VCaP (cell line): ENCODE measurements around the gene DDX60.
"Not testable (repeated sequence)": the region's sequence is repeated elsewhere in the genome, so short reads cannot be mapped to it uniquely, and the experiment has no call there.

Source experiments
- H3K27ac ChIP-seq: fragments of 450-650 bp; 2 replicates; pipeline ENCODE4 v1.5.1; 2017
- CTCF ChIP-seq: fragments of 450-650 bp; conservative IDR thresholded peaks from 2 replicates; pipeline ENCODE4 v1.5.1; 2017; ENCODE audit warnings: mild to moderate bottlenecking, moderate library complexity

DDX60 gene

DNA sequence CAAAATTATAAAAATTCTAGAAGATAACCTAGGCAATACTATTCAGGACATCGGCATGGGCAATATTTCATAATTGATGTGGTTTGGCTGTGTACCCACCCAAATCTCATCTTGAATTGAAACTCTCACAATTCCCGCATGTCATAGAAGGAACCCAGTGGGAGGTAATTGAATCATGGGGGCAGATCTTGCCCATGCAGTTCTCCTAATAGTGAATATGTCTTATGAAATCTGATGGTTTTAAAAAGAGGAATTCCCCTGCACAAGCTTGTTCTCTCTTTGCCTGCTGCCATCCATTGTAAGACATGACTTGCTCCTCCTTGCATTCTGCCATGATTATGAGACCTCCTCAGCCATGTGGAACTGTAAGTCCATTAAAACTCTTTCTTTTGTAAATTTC lies 77.7 kb downstream of the DDX60 start:
- TF ChIP-seq CTCF: no peak
- no peak overlapping the region for H3K27ac ChIP-seq

- H3K27ac ChIP-seq: no peak overlapping the region
- no peak for TF ChIP-seq CTCF
Measured at GRCh38 chr4:168221301-168221700, 97.3 kb downstream of the DDX60 start.

GRCh38 chr4:168220893-168221292 lies 97.7 kb downstream of the DDX60 start:
- no peak for TF ChIP-seq CTCF
- H3K27ac ChIP-seq: no peak overlapping the region

DNA sequence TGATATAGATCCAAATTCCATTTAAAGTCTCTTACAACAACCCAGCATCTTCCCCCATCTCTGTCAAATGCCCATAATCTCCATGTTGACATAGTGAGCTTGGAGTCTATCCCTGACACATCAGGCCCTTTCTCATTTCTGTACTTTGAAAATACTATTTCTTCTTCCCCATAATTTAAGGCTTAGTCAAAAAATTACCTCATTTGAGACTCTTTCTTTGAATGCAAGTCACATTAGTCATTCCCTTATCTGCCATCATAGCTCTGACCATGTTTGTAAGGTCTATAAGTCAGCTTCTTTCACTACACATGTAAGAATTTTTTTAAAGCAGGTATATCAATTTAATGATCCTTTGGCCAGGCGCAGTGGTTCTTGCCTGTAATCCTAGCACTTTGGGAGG lies 99.9 kb downstream of the DDX60 start:
- no peak for TF ChIP-seq CTCF
- H3K27ac ChIP-seq: no peak overlapping the region

DNA sequence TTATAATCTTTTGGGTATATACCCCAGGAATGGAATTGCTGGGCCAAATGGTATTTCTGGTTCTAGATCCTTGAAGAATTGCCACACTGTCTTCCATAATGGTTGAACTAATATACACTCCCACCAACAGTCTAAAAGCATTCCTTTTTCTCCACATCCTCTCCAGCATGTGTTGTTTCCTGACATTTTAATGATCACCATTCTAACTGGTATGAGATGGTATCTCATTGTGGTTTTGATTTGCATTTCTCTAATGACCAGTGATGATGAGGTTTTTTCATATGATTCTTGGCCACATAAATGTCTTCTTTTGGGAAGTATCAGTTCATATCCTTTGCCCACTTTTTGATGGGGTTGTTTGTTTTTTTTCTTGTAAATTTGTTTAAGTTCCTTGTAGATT lies 105.0 kb downstream of the DDX60 start:
- not testable (repeated sequence) for H3K27ac ChIP-seq

- no peak overlapping the region for H3K27ac ChIP-seq
- no peak for TF ChIP-seq CTCF
Measured at GRCh38 chr4:168212656-168213055, 105.9 kb downstream of the DDX60 start.

GRCh38 chr4:168208957-168209614 lies 109.5 kb downstream of the DDX60 start:
- H3K27ac ChIP-seq: no peak overlapping the region
- no peak for TF ChIP-seq CTCF

GRCh38 chr4:168203233-168203911 lies 115.2 kb downstream of the DDX60 start:
- no peak for TF ChIP-seq CTCF
- no peak overlapping the region for H3K27ac ChIP-seq
